ENCODE data around the gene HES6.

- TF ChIP-seq CTCF (conservative IDR thresholded peaks at IDR 0.05; ENCODE audit: low read depth, low read length) (no peak), EZH2 (IDR thresholded peaks at IDR 0.05; ENCODE audit: low read length, unreplicated experiment) (no peak)
Measured at GRCh38 chr2:238203094-238203972, 36.5 kb downstream of the HES6 start, which contains the start of gene ILKAP.
